Measurements from ENCODE around the gene NFATC2. TPM values are rescaled to one million over a fixed set of nuclear protein-coding genes. Genes with fewer than 3 reads are reported as not detected.

NFATC2 gene
- polyA plus RNA-seq, 1 donor, result 22.3 TPM

DNA sequence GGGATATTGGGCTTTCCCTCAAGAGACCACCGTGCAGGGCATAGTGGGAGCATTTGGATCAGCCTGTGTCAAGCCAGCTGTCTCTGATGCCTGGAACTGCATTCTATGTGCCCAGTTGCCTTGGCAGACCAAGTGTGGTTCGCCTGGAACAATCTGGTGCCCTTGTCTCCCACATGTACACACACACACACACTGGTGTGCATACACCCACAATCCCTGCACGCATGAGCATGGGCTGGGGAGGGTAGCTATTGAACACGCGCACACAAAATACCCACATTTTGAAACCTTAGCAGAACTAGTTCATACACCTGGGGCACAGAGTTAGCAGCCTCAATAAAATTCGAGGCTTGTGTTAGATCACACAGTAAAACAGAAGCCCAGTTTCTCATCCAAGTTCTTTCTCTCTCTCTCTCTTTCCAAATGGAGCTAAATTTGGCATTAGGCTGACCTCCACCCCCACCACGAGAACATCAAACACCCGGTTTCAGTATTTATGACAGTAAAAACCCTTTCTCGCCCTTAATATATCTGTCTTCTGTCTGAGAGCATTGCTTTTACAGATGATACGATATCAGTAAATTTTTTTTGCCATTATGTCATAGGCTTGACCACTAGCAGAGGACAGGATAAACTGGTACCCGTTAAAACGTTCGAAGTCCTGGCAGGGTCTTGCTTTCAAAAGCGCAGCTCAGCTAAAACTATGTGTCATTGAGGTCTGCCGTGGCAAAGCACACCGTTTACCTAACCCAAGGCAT lies 18.2 kb upstream of the NFATC2 start:
- 6% methylated on average over 2 of the region's 16 CpGs for WGBS (ENCODE audit: insufficient coverage, low lambda C conversion rate)
- Histone ChIP-seq H3K4me3 (ENCODE audit: low read length) (peak overlapping the region; percentile 14), H3K27ac (ENCODE audit: low read length) (no peak overlapping the region), H3K36me3 (ENCODE audit: control insufficient read depth, insufficient read depth, low read length) (no peaks in the 10 kb centered on the region), H3K9me3 (ENCODE audit: control insufficient read depth, low read depth, low read length) (no peaks in the 10 kb centered on the region), H3K4me1 (ENCODE audit: control insufficient read depth, insufficient read depth, low read length) (peaks cover 26% of the 10 kb centered on the region), H3K27me3 (ENCODE audit: control insufficient read depth, insufficient read depth, low read length) (peaks cover 15% of the 10 kb centered on the region)
- no peak for DNase-seq

DNA sequence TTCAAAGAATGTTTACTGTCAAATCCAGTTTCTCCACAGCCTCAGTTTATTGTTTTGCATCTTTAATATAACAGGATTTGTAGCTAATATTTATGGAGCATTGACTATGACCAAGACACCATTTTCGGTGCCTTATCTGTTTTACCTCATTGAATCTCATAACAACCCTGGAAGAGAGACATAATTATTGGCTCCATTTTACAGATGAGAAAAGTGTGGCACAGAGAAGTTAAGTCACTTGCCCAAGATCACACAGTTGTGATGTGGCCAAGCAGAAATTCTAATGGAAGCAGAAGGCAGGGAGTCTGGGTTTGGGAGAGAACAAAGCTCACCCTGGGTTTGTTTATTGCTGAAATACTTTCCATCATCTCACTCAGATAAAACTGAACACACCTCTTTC lies 17.5 kb upstream of the NFATC2 start:
- Histone ChIP-seq H3K27ac (ENCODE audit: low read length) (no peak overlapping the region), H3K27me3 (ENCODE audit: control insufficient read depth, insufficient read depth, low read length) (peaks cover 15% of the 10 kb centered on the region)
- WGBS (ENCODE audit: insufficient coverage, low lambda C conversion rate), result no CpG with 5 or more reads among the region's 1 CpG

DNA sequence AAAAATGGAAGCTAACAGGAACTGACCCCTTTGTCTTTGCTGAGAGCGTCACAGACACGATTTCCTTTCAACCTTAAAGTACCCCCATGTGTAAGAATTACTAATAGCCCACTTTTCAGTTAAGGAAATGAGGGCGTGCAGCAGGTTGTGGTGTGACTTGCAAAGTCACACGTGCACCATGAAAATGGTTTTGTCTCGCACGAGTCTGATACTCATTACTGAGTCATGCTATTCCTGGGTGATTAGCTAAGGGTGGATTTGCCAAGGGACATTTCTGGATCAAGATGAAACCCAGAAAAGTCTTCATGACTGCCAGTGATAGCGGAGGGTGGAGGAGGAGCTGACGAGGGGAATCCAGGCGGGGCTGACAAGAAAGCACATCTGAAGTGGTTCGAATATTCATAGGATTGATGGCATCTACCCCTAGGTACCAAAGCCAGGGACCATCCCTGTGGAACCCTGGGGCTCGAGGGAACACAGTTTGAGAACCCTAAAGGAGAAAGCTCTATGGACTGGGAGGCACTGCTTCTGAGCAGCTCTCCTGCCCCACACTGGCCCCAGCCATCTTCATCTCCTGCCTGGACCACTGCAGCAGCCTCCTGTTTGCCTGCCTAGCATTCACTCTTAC lies 12.1 kb upstream of the NFATC2 start:
- H3K4me1 ChIP-seq (ENCODE audit: control insufficient read depth, insufficient read depth, low read length), result no peaks in the 10 kb centered on the region
- H3K27me3 ChIP-seq (ENCODE audit: control insufficient read depth, insufficient read depth, low read length), result peaks cover 6% of the 10 kb centered on the region
- H3K27ac ChIP-seq (ENCODE audit: low read length), result no peak overlapping the region
- DNase-seq, result no peak
- no peaks in the 10 kb centered on the region for H3K36me3 ChIP-seq (ENCODE audit: control insufficient read depth, insufficient read depth, low read length)
- H3K4me3 ChIP-seq (ENCODE audit: low read length), result no peak overlapping the region
- H3K9me3 ChIP-seq (ENCODE audit: control insufficient read depth, low read depth, low read length), result no peaks in the 10 kb centered on the region
- 100% methylated on average over 1 of the region's 11 CpGs for WGBS (ENCODE audit: insufficient coverage, low lambda C conversion rate)

More for the DNA sequence above, 17.5 kb upstream of the NFATC2 start:
- Histone ChIP-seq H3K4me3 (ENCODE audit: low read length) (no peak overlapping the region), H3K4me1 (ENCODE audit: control insufficient read depth, insufficient read depth, low read length) (peaks cover 26% of the 10 kb centered on the region), H3K9me3 (ENCODE audit: control insufficient read depth, low read depth, low read length) (no peaks in the 10 kb centered on the region), H3K36me3 (ENCODE audit: control insufficient read depth, insufficient read depth, low read length) (no peaks in the 10 kb centered on the region)
- no peak for DNase-seq

- Histone ChIP-seq H3K36me3 (ENCODE audit: control insufficient read depth, insufficient read depth, low read length) (no peaks in the 10 kb centered on the region), H3K27ac (ENCODE audit: low read length) (no peak overlapping the region), H3K9me3 (ENCODE audit: control insufficient read depth, low read depth, low read length) (no peaks in the 10 kb centered on the region), H3K27me3 (ENCODE audit: control insufficient read depth, insufficient read depth, low read length) (peaks cover under 1% of the 10 kb centered on the region), H3K4me1 (ENCODE audit: control insufficient read depth, insufficient read depth, low read length) (no peaks in the 10 kb centered on the region), H3K4me3 (ENCODE audit: low read length) (no peak overlapping the region)
- WGBS (ENCODE audit: insufficient coverage, low lambda C conversion rate), result 100% methylated on average over 1 of the region's 8 CpGs
- DNase-seq, result no peak
Observed at GRCh38 chr20:51553897-51554486, 11.5 kb upstream of the NFATC2 start.

GRCh38 chr20:51551186-51551585 lies 8.7 kb upstream of the NFATC2 start:
- H3K27me3 ChIP-seq (ENCODE audit: control insufficient read depth, insufficient read depth, low read length), result no peaks in the 10 kb centered on the region
- 86% methylated on average over 1 of the region's 3 CpGs for WGBS (ENCODE audit: insufficient coverage, low lambda C conversion rate)
- no peaks in the 10 kb centered on the region for H3K36me3 ChIP-seq (ENCODE audit: control insufficient read depth, insufficient read depth, low read length)
- H3K9me3 ChIP-seq (ENCODE audit: control insufficient read depth, low read depth, low read length), result no peaks in the 10 kb centered on the region
- no peak for DNase-seq
- H3K4me1 ChIP-seq (ENCODE audit: control insufficient read depth, insufficient read depth, low read length), result no peaks in the 10 kb centered on the region
- H3K27ac ChIP-seq (ENCODE audit: low read length), result no peak overlapping the region
- H3K4me3 ChIP-seq (ENCODE audit: low read length), result no peak overlapping the region

GRCh38 chr20:51549474-51549873 lies 7.0 kb upstream of the NFATC2 start:
- H3K27ac ChIP-seq (ENCODE audit: low read length), result no peak overlapping the region
- H3K27me3 ChIP-seq (ENCODE audit: control insufficient read depth, insufficient read depth, low read length), result peaks cover 5% of the 10 kb centered on the region
- H3K4me3 ChIP-seq (ENCODE audit: low read length), result no peak overlapping the region
- H3K9me3 ChIP-seq (ENCODE audit: control insufficient read depth, low read depth, low read length), result no peaks in the 10 kb centered on the region
- no peaks in the 10 kb centered on the region for H3K4me1 ChIP-seq (ENCODE audit: control insufficient read depth, insufficient read depth, low read length)
- H3K36me3 ChIP-seq (ENCODE audit: control insufficient read depth, insufficient read depth, low read length), result no peaks in the 10 kb centered on the region
- WGBS (ENCODE audit: insufficient coverage, low lambda C conversion rate), result no CpG with 5 or more reads among the region's 4 CpGs
- no peak for DNase-seq

GRCh38 chr20:51547951-51548350 lies 5.4 kb upstream of the NFATC2 start:
- Histone ChIP-seq H3K9me3 (ENCODE audit: control insufficient read depth, low read depth, low read length) (no peaks in the 10 kb centered on the region), H3K27me3 (ENCODE audit: control insufficient read depth, insufficient read depth, low read length) (peaks cover 8% of the 10 kb centered on the region), H3K36me3 (ENCODE audit: control insufficient read depth, insufficient read depth, low read length) (no peaks in the 10 kb centered on the region), H3K4me1 (ENCODE audit: control insufficient read depth, insufficient read depth, low read length) (no peaks in the 10 kb centered on the region), H3K4me3 (ENCODE audit: low read length) (no peak overlapping the region), H3K27ac (ENCODE audit: low read length) (no peak overlapping the region)
- 33% methylated on average over 4 of the region's 7 CpGs for WGBS (ENCODE audit: insufficient coverage, low lambda C conversion rate)
- DNase-seq, result no peak

DNA sequence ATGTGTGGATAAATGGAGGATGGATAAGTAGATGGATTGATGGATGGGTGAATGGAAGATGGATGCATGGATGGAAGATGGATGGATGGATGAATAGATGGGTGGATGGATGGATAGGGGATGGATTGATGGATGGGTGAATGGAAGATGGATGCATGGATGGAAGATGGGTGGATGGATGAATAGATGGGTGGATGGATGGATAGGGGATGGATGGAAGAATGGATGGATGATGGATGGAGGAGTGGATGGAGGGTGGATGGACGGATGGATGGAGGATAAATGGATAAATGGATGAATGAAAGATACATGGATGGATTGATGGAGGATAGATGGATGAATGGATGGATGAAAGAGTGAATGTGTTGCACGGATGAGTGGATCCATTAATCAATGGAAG lies 3.0 kb upstream of the NFATC2 start:
- 100% methylated on average over 2 of the region's 2 CpGs for WGBS (ENCODE audit: insufficient coverage, low lambda C conversion rate)
- Histone ChIP-seq H3K27ac (ENCODE audit: low read length) (no peak overlapping the region), H3K4me3 (ENCODE audit: low read length) (no peak overlapping the region), H3K9me3 (ENCODE audit: control insufficient read depth, low read depth, low read length) (no peaks in the 10 kb centered on the region), H3K36me3 (ENCODE audit: control insufficient read depth, insufficient read depth, low read length) (no peaks in the 10 kb centered on the region), H3K27me3 (ENCODE audit: control insufficient read depth, insufficient read depth, low read length) (peaks cover 8% of the 10 kb centered on the region), H3K4me1 (ENCODE audit: control insufficient read depth, insufficient read depth, low read length) (peaks cover 6% of the 10 kb centered on the region)
- no peak for DNase-seq

DNA sequence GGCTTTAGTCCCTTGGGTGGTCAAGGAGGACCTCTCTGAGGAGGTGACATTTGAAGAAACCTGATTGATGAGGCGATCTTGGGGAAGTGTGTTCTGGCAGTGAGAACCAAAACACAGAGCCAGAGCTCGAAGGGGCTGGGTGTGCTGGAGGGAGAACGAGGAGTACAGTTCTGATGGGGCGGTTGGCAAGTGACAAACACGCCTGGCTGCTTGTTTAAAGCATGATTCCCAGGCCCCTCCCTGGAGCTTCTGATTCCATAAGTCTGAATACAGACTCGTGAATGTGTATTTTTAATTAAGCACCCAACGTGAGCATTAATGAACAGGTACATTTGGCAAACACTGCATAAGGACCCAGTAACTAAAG lies 886 bp upstream of the NFATC2 start:
- Histone ChIP-seq H3K4me1 (ENCODE audit: control insufficient read depth, insufficient read depth, low read length) (peaks cover 17% of the 10 kb centered on the region), H3K4me3 (ENCODE audit: low read length) (no peak overlapping the region), H3K27me3 (ENCODE audit: control insufficient read depth, insufficient read depth, low read length) (peaks cover 8% of the 10 kb centered on the region), H3K27ac (ENCODE audit: low read length) (no peak overlapping the region), H3K36me3 (ENCODE audit: control insufficient read depth, insufficient read depth, low read length) (peaks cover 3% of the 10 kb centered on the region), H3K9me3 (ENCODE audit: control insufficient read depth, low read depth, low read length) (no peaks in the 10 kb centered on the region)
- WGBS (ENCODE audit: insufficient coverage, low lambda C conversion rate), result 37% methylated on average over 2 of the region's 7 CpGs
- no peak for DNase-seq

DNA sequence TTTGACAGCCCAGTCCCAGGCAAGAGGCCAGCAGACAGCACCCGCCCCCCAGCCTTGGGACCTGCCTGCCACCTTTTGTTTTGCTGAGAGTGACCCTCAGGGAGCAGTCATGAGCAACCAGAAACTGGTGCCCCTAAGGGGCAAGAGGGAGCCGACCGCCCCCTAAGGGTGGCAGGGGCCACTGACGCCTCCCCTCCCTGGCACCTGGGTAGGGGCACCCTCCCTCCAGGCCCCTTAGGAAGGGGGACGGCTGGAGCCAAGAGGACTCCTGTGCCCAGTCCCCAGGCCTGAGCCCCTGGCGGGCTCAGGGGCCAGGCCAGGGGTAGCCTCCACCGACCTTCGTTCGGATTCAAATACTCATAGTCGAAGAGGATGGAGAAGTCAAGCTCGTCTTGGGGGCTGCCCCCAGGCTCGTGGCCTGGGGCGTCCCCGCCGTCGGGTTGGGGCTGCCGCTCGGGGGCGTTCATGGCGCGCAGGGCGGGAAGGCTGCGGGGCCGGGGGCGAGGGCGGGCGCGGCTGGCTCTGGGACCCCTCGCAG lies 417 bp downstream of the NFATC2 start:
- no CpG with 5 or more reads among the region's 29 CpGs for WGBS (ENCODE audit: insufficient coverage, low lambda C conversion rate)
- H3K4me1 ChIP-seq (ENCODE audit: control insufficient read depth, insufficient read depth, low read length), result peaks cover 17% of the 10 kb centered on the region
- H3K9me3 ChIP-seq (ENCODE audit: control insufficient read depth, low read depth, low read length), result no peaks in the 10 kb centered on the region
- peaks cover 8% of the 10 kb centered on the region for H3K27me3 ChIP-seq (ENCODE audit: control insufficient read depth, insufficient read depth, low read length)
- peak in 1 of 2 donors; percentile 62 for DNase-seq
- peak overlapping the region; percentile 79 for H3K4me3 ChIP-seq (ENCODE audit: low read length)
- peaks cover 7% of the 10 kb centered on the region for H3K36me3 ChIP-seq (ENCODE audit: control insufficient read depth, insufficient read depth, low read length)
- peak overlapping the region; percentile 90 for H3K27ac ChIP-seq (ENCODE audit: low read length)

Data from large intestine (tissue), 3 donors.